ENCODE data around the gene SPATA31C2. TPM values are rescaled to one million over a fixed set of nuclear protein-coding genes. Genes with fewer than 3 reads are reported as not detected.

SPATA31C2 gene
- total and polyA plus RNA-seq, 2 of the 4 experiments (the other 2 are of a cell fraction): 0.02 TPM; not detected in 1

DNA sequence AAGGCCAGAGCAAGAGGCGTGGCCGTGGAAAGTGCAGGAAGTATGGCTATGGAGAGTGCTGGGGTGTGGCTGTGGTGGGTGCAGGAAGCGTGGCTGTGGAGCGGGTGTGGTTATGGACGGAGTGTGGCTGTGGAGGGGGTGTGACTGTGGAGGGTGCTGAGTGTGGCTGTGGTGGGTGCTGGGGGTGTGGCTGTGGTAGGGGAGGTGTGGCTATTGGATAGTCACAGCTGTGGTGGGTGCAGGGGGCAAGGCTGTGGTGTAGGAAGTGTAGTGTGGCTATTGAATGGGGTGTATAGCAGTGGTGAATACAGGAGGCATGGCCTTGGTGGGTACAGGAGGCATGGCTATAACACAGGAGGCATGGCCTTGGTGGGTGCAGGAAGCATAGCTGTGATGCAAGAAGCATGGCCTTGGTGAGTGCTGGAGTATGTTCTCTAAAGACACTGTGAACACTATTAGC is 40.8 kb upstream of the SPATA31C2 start:
- dilution Hi-C loops (cut with HindIII; ENCODE audit: low sequenced_read_pairs, unreplicated experiment) (no loop called here), intact Hi-C loops (cut with micrococcal nuclease) (no loop called here), in situ Hi-C loops (cut with MboI; ENCODE audit: low sequenced_read_pairs) (loop anchor here (10.0 kb wide), 2 partner anchors 186 to 396 kb away; no protein-coding TSS in a partner anchor)
- ATAC-seq (ENCODE audit: low read depth) (no peak), DNase-seq (no peak)
- Histone ChIP-seq H3K9ac (ENCODE audit: low read depth, low read length) (no peak overlapping the region), H3K79me1 (ENCODE audit: low read depth in 1 of 2, low read length in 2 of 2) (no peaks in the 10 kb centered on the region), H3K56ac (ENCODE audit: extremely low read depth, insufficient read depth, low read length) (no peak overlapping the region), H3K14ac (replicated peaks; ENCODE audit: low read depth, low read length) (no peak overlapping the region), H2BK20ac (ENCODE audit: low read depth, low read length) (no peak overlapping the region), H3K18ac (ENCODE audit: low read depth, low read length) (no peak overlapping the region), H2AFZ (replicated peaks; ENCODE audit: low read length, poor library complexity) (no peak overlapping the region), H3K36me3 (ENCODE audit: control insufficient read depth, insufficient read depth, low read length) (no peaks in the 10 kb centered on the region), H4K8ac (ENCODE audit: low read depth in 2 of 2, low read length in 2 of 2) (no peak overlapping the region), H2BK15ac (ENCODE audit: low read depth, low read length) (no peak overlapping the region), H3K4me2 (ENCODE audit: low read depth, low read length) (no peak overlapping the region), H3K9me1 (ENCODE audit: insufficient read depth, low read length) (no peaks in the 10 kb centered on the region), H3K4me3 (ENCODE audit: insufficient read depth, low read depth, low read length) (no peak overlapping the region), H2AK5ac (ENCODE audit: low read depth, low read length) (no peak overlapping the region), H2BK5ac (ENCODE audit: low read depth, low read length, poor library complexity, severe bottlenecking) (no peak overlapping the region), H4K20me1 (ENCODE audit: insufficient read depth, low read length) (no peaks in the 10 kb centered on the region), H4K91ac (ENCODE audit: insufficient read depth, low read depth, low read length) (no peak overlapping the region), H3K27ac (ENCODE audit: insufficient read depth, low read length) (no peak overlapping the region), H2BK120ac (ENCODE audit: low read depth, low read length) (no peak overlapping the region), H3K4ac (ENCODE audit: low read depth, low read length) (no peak overlapping the region), H3K23ac (ENCODE audit: low read depth, low read length) (no peak overlapping the region), H3K27me3 (ENCODE audit: control insufficient read depth, insufficient read depth, low read length) (peaks cover 7% of the 10 kb centered on the region; the same call in 1 of the 2 replicates), H4K5ac (ENCODE audit: low read depth, low read length) (no peak overlapping the region), H2AK9ac (replicated peaks; ENCODE audit: low read depth, low read length, poor library complexity) (no peak overlapping the region), H3K9me3 (ENCODE audit: control insufficient read depth, insufficient read depth, low read length) (no peaks in the 10 kb centered on the region), H3K4me1 (ENCODE audit: control insufficient read depth, insufficient read depth, low read length) (no peaks in the 10 kb centered on the region; the same call in 1 of the 2 replicates)
- ChIA-PET POLR2A (ENCODE audit: unreplicated experiment) (no interaction called here), CTCF (no interaction called here)
- 87% methylated on average over 5 of the region's 5 CpGs; no CpG with 5 or more reads in 1 of the 2 experiments for WGBS, 2 experiments (ENCODE audit: extremely low coverage in 2 of 2, insufficient read length in 1 of 2)
- TF ChIP-seq MAZ (IDR thresholded peaks at IDR 0.05; ENCODE audit: borderline replicate concordance, low read depth, low read length) (no peak), POLR2A (IDR thresholded peaks at IDR 0.05; ENCODE audit: low read depth, low read length) (no peak), MXI1 (IDR thresholded peaks at IDR 0.05; ENCODE audit: borderline replicate concordance, low read depth, low read length) (no peak), CEBPB (IDR thresholded peaks at IDR 0.05; ENCODE audit: low read depth, low read length) (no peak), MAFK (IDR thresholded peaks at IDR 0.05; ENCODE audit: low read depth, low read length) (no peak)
- TF ChIP-seq, protein P1, sequence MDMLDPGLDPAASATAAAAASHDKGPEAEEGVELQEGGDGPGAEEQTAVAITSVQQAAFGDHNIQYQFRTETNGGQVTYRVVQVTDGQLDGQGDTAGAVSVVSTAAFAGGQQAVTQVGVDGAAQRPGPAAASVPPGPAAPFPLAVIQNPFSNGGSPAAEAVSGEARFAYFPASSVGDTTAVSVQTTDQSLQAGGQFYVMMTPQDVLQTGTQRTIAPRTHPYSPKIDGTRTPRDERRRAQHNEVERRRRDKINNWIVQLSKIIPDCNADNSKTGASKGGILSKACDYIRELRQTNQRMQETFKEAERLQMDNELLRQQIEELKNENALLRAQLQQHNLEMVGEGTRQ (IDR thresholded peaks at IDR 0.05; ENCODE audit: low read depth, low read length): no peak
- no TSS peak for BruUV-seq (replicated peaks)
